ENCODE results near the gene LIMK1.
"Not testable (repeated sequence)": the region's sequence is repeated elsewhere in the genome, so short reads cannot be mapped to it uniquely, and the experiment has no call there.

LIMK1 gene

GRCh38 chr7:74083117-74083876, at the start of gene LIMK1:
Gene LIMK1, plus strand, starts transcription at chr7:74083804. Its CDS starts 187 bp downstream, at chr7:74083991.
- DNase-seq (ENCODE audit: low read depth), result peak; percentile 76

GRCh38 chr7:74037609-74038008, 46.0 kb upstream of the LIMK1 start:
- no peak for DNase-seq (ENCODE audit: low read depth)

- no peak for DNase-seq (ENCODE audit: low read depth)
These were observed 45.2 kb upstream of the LIMK1 start for GRCh38 chr7:74038194-74038961.

- no peak for DNase-seq (ENCODE audit: low read depth)
These were observed 44.3 kb upstream of the LIMK1 start for GRCh38 chr7:74039337-74039736.

GRCh38 chr7:74040101-74040790, 43.4 kb upstream of the LIMK1 start:
- DNase-seq (ENCODE audit: low read depth), result no peak

GRCh38 chr7:74040791-74041520, 42.6 kb upstream of the LIMK1 start:
- no peak for DNase-seq (ENCODE audit: low read depth)

GRCh38 chr7:74042746-74043522, 40.7 kb upstream of the LIMK1 start:
- no peak for DNase-seq (ENCODE audit: low read depth)

- no peak for DNase-seq (ENCODE audit: low read depth)
These were observed 40.1 kb upstream of the LIMK1 start for GRCh38 chr7:74043523-74043951.

- DNase-seq (ENCODE audit: low read depth), result no peak
These were observed 38.9 kb upstream of the LIMK1 start for GRCh38 chr7:74044366-74045350.

- DNase-seq (ENCODE audit: low read depth), result not testable (repeated sequence)
These were observed 37.0 kb upstream of the LIMK1 start for GRCh38 chr7:74046581-74046980.

- no peak for DNase-seq (ENCODE audit: low read depth)
These were observed 35.7 kb upstream of the LIMK1 start for GRCh38 chr7:74047804-74048380.

GRCh38 chr7:74048999-74049599, 34.5 kb upstream of the LIMK1 start:
- DNase-seq (ENCODE audit: low read depth), result no peak

- no peak for DNase-seq (ENCODE audit: low read depth)
These were observed 33.4 kb upstream of the LIMK1 start for GRCh38 chr7:74049997-74050798.

- no peak for DNase-seq (ENCODE audit: low read depth)
These were observed 32.4 kb upstream of the LIMK1 start for GRCh38 chr7:74051193-74051592.

GRCh38 chr7:74051629-74052410, 31.8 kb upstream of the LIMK1 start:
- peak; percentile 61 for DNase-seq (ENCODE audit: low read depth)

GRCh38 chr7:74052628-74053027, 31.0 kb upstream of the LIMK1 start:
- DNase-seq (ENCODE audit: low read depth), result no peak

- no peak for DNase-seq (ENCODE audit: low read depth)
These were observed 29.9 kb upstream of the LIMK1 start for GRCh38 chr7:74053589-74054186.

Measured in ELR (cell line).